Spleen (tissue), 13 donors: ENCODE results near the gene HIVEP1. TPM values are rescaled to one million over a fixed set of nuclear protein-coding genes. Genes with fewer than 3 reads are reported as not detected.
A peak's percentile ranks its signal among the peaks of the same experiment; 100 is the strongest.

ENCODE experiments used
- DNase-seq: peaks from one replicate; pipeline ENCODE4 v3.0.0-alpha.2; 2020
- H3K27ac ChIP-seq, 8 donors: fragments of 200-600 bp; sonication (generic) in 7 of 8; 1 replicate in 4 of 8; 2 replicates in 4 of 8; pipeline versions ENCODE4 v1.5.0 to v1.8.0; 2016 to 2021; ENCODE audit warnings: inconsistent platforms in 4 of 8, mild to moderate bottlenecking in 4 of 8, moderate library complexity in 1 of 8
- H3K27me3 ChIP-seq, 7 donors: fragments of 200-600 bp; sonication (generic) in 6 of 7; replicated peaks in 1 of 7; 1 replicate in 4 of 7; 2 replicates in 3 of 7; pipeline versions ENCODE4 v1.5.0 to v1.8.0; 2016 to 2021; ENCODE audit warnings: inconsistent platforms in 3 of 7, mild to moderate bottlenecking in 1 of 7
- H3K36me3 ChIP-seq, 6 donors: fragments of 200-600 bp; sonication (generic) in 5 of 6; 1 replicate in 4 of 6; 2 replicates in 2 of 6; pipeline versions ENCODE4 v1.5.0 to v1.8.0; 2016 to 2021; ENCODE audit warnings: inconsistent platforms in 2 of 6
- H3K4me1 ChIP-seq, 6 donors: fragments of 200-600 bp; sonication (generic) in 5 of 6; 1 replicate in 3 of 6; 2 replicates in 3 of 6; pipeline versions ENCODE4 v1.5.0 to v1.8.0; 2016 to 2021; ENCODE audit warnings: inconsistent platforms in 3 of 6
- H3K4me3 ChIP-seq, 8 donors: fragments of 200-600 bp; sonication (generic) in 7 of 8; 1 replicate in 4 of 8; 2 replicates in 4 of 8; pipeline versions ENCODE4 v1.5.0 to v1.8.0; 2016 to 2021; ENCODE audit warnings: inconsistent platforms in 4 of 8, mild to moderate bottlenecking in 4 of 8, moderate library complexity in 2 of 8
- H3K9me3 ChIP-seq, 8 donors: fragments of 200-600 bp; sonication (generic) in 7 of 8; 1 replicate in 4 of 8; 2 replicates in 4 of 8; pipeline versions ENCODE4 v1.5.0 to v1.8.0; 2016 to 2021; ENCODE audit warnings: inconsistent platforms in 4 of 8
- CTCF ChIP-seq, 11 experiments: fragments of 200-600 bp in 7 of 11; fragments of 450-650 bp in 4 of 11; sonication (generic) in 4 of 11; IDR thresholded peaks in 8 of 11; conservative IDR thresholded peaks in 3 of 11; 1 replicate in 7 of 11; 2 replicates in 4 of 11; pipeline versions ENCODE4 v1.4.0 to v1.8.0; 2016 to 2021; ENCODE audit warnings: antibody characterized with exemption in 11 of 11, inconsistent platforms in 4 of 11, mild to moderate bottlenecking in 1 of 11
- POLR2A ChIP-seq, 3 donors: fragments of 450-650 bp; IDR thresholded peaks; one replicate each; pipeline ENCODE4 v1.5.1; 2017; ENCODE audit warnings: antibody characterized with exemption in 3 of 3, mild to moderate bottlenecking in 1 of 3
- POLR2AphosphoS5 ChIP-seq, 3 donors: sonication (generic); formaldehyde crosslinking; IDR thresholded peaks; one replicate each; pipeline ENCODE4 v1.5.1; 2017; ENCODE audit warnings: antibody characterized with exemption in 3 of 3
- WGBS, 5 donors: extraction: QIAGEN DNeasy Blood & Tissue Kit in 3 of 5; methylation state at CpG; one replicate each; pipeline versions ENCODE4 v1.1.5 to v1.1.7; 2013 to 2018; 5-methylcytosine and 5-hydroxymethylcytosine counted together
- intact Hi-C: fragments of 100-400 bp; cut with DNase I; formaldehyde crosslinking; loops from one replicate; pipeline ENCODE4 v1.15.0; 2023; ENCODE audit warnings: low total_unique reads
- long read RNA-seq, 2 donors: transcript quantifications; one replicate each; lab custom pipeline, GENCODE V29; 2026
- polyA plus RNA-seq, 3 donors: library from polyadenylated mRNA; stranded (reverse); fragments of 200-250 nt; gene quantifications; one replicate each; pipeline ENCODE4 v1.2.1, GENCODE V29; 2013
- total RNA-seq, 7 donors: library from RNA; depleted of rRNA in 3 of 7; stranded (reverse); fragments of >200 nt in 3 of 7; fragmentation: NEBNext Ultra II Directional in 4 of 7; extraction: Animal tissue kit (Norgen Biotek cat#: 25700) in 4 of 7; gene quantifications; one replicate each; pipeline versions ENCODE4 v1.1.0 to v1.2.1, GENCODE V29; 2016 to 2021
- donor health status: healthy with polysubstance abuse.
- donor health status: DM: no; HTN: no; CAD: no; lungs with moderate emphysema.
- donor health status: DM: no; HTN: no; CAD: no.
- donor health status: Bipolar disorder and iron deficiency.
- donor health status: healthy.
- donor health status: DM: no; HTN: no; CAD: no.
- donor health status: DM: yes; HTN: yes; CAD: no.

The HIVEP1 gene
- total RNA-seq: 10 to 100 TPM; 37.8 to 64.1 (median 41.7) TPM
- polyA plus RNA-seq: 1 to 10 TPM; 2.8 to 5.6 (median 5.5) TPM
- long read RNA-seq, donor 1, partial matches to known transcripts: 0 of 2 reads
- long read RNA-seq, donor 1, other reads (novel, unspliced or antisense): 0 of 2 reads
- long read RNA-seq, donor 2, partial matches to known transcripts: 0 of 3 reads
- long read RNA-seq, donor 2, other reads (novel, unspliced or antisense): 0 of 3 reads

GRCh38 chr6:12012038-12012557 lies at the start of gene HIVEP1:
Gene HIVEP1 (plus strand): TSS chr6:12012312. CDS start chr6:12015629, 3,317 bp downstream.
- H3K27ac ChIP-seq: peak within 1 kb of the TSS; percentile 72 to 98 (median 96)
- TF ChIP-seq POLR2A (IDR thresholded peaks at IDR 0.05): no peak
- TF ChIP-seq CTCF (IDR thresholded peaks at IDR 0.05 in 8 of 11, conservative IDR thresholded peaks at IDR 0.05 in 3 of 11): no peak
- peak in 1 of 3 donors; percentile 55 for TF ChIP-seq POLR2AphosphoS5 (IDR thresholded peaks at IDR 0.05)
- intact Hi-C loops: no loop called here
- peak; percentile 92 for DNase-seq
- peaks cover 0 to 16% (median 1%) of the 10 kb centered on the region in 6 donors for H3K36me3 ChIP-seq
- WGBS, 5 donors: 0 to 2% (median 1%) methylated on average over 27 to 78 of the region's 78 CpGs
- no peaks in the 10 kb centered on the region for H3K27me3 ChIP-seq
- no peaks in the 10 kb centered on the region for H3K9me3 ChIP-seq
- peak within 1 kb of the TSS; percentile 68 to 91 (median 74) for H3K4me3 ChIP-seq
- peaks cover 12 to 60% (median 36%) of the 10 kb centered on the region in 6 donors for H3K4me1 ChIP-seq

- intact Hi-C loops: no loop called here
- WGBS, 5 donors: 92 to 100% (median 92%) methylated on average over 3 of the region's 3 CpGs
- no peaks in the 10 kb centered on the region for H3K36me3 ChIP-seq
Measured at GRCh38 chr6:11963756-11964500, 48.2 kb upstream of the HIVEP1 start.

GRCh38 chr6:11964729-11965335 lies 47.3 kb upstream of the HIVEP1 start:
- TF ChIP-seq POLR2A (IDR thresholded peaks at IDR 0.05) (no peak), CTCF (IDR thresholded peaks at IDR 0.05 in 8 of 11, conservative IDR thresholded peaks at IDR 0.05 in 3 of 11) (no peak), POLR2AphosphoS5 (IDR thresholded peaks at IDR 0.05) (no peak)
- WGBS, 5 donors: 87 to 100% (median 95%) methylated on average over 3 of the region's 3 CpGs
- no peaks in the 10 kb centered on the region for H3K9me3 ChIP-seq

More at GRCh38 chr6:11963756-11964500, 48.2 kb upstream of the HIVEP1 start:
- DNase-seq: no peak
- Histone ChIP-seq H3K27ac (no peak overlapping the region), H3K4me3 (no peak overlapping the region), H3K9me3 (no peaks in the 10 kb centered on the region), H3K4me1 (peaks cover 0 to 13% (median 11%) of the 10 kb centered on the region in 6 donors), H3K27me3 (no peaks in the 10 kb centered on the region)
- TF ChIP-seq POLR2AphosphoS5 (IDR thresholded peaks at IDR 0.05) (no peak), POLR2A (IDR thresholded peaks at IDR 0.05) (no peak)

GRCh38 chr6:11965499-11965898 lies 46.6 kb upstream of the HIVEP1 start:
- H3K27ac ChIP-seq: no peak overlapping the region
- intact Hi-C loops: no loop called here
- DNase-seq: no peak
- 85 to 97% (median 92%) methylated on average over 2 of the region's 2 CpGs for WGBS, 5 donors
- peaks cover 0 to 17% (median 13%) of the 10 kb centered on the region in 6 donors for H3K4me1 ChIP-seq
- no peaks in the 10 kb centered on the region for H3K36me3 ChIP-seq
- no peaks in the 10 kb centered on the region for H3K9me3 ChIP-seq
- TF ChIP-seq POLR2A (IDR thresholded peaks at IDR 0.05): no peak
- TF ChIP-seq POLR2AphosphoS5 (IDR thresholded peaks at IDR 0.05): no peak
- no peak for TF ChIP-seq CTCF (IDR thresholded peaks at IDR 0.05 in 8 of 11, conservative IDR thresholded peaks at IDR 0.05 in 3 of 11)
- H3K4me3 ChIP-seq: no peak overlapping the region
- H3K27me3 ChIP-seq: no peaks in the 10 kb centered on the region

More at GRCh38 chr6:11964729-11965335, 47.3 kb upstream of the HIVEP1 start:
- Histone ChIP-seq H3K36me3 (no peaks in the 10 kb centered on the region), H3K27ac (no peak overlapping the region), H3K4me1 (peaks cover 0 to 17% (median 13%) of the 10 kb centered on the region in 6 donors), H3K4me3 (no peak overlapping the region), H3K27me3 (no peaks in the 10 kb centered on the region)
- intact Hi-C loops: no loop called here
- no peak for DNase-seq
